HG02943 (cell line): Measurements from ENCODE around the gene SEMA4A.
"Not testable (repeated sequence)": the region's sequence is repeated elsewhere in the genome, so short reads cannot be mapped to it uniquely, and the experiment has no call there.

Experiments
- ATAC-seq: cut with Tn5 transposase; IDR thresholded peaks from one replicate; pipeline ENCODE4 v1.9.1; 2021; ENCODE audit warnings: mild to moderate bottlenecking, low read depth, moderate library complexity; ENCODE audit not compliant: unreplicated experiment

Gene SEMA4A

GRCh38 chr1:156190265-156190664 is 36.9 kb downstream of the SEMA4A start:
- ATAC-seq: not testable (repeated sequence)

- ATAC-seq: no peak
Observed at GRCh38 chr1:156191292-156191964, 38.0 kb downstream of the SEMA4A start.

- no peak for ATAC-seq
Observed at GRCh38 chr1:156193208-156193487, 39.8 kb downstream of the SEMA4A start.

- ATAC-seq: peak; percentile 96
Observed at GRCh38 chr1:156193488-156194299, 40.3 kb downstream of the SEMA4A start, which contains the start of gene SLC25A44. SLC25A44 (plus strand) TSS chr1:156194104; CDS start chr1:156199848, 5,744 bp downstream.

GRCh38 chr1:156194300-156194652 is 40.9 kb downstream of the SEMA4A start:
- no peak for ATAC-seq

DNA sequence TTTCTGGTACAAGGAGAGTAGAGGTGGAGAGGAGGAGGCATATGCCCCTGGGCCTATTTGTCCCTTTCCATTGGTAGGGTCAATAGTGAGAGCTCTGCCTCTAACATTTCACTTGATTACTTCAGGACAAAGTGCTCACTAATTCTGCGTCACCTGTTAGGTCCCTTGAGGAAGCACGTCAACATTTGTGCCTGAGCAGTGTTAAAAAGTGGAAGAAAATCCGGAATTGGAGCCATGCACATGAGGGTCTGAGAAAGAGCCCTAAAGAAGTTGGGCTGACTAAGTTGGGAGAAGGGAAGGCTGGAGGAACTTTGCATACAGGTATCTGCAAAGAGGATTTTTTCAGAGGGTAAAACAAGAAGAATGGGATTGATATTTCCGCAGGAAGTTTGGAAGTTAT is 42.5 kb downstream of the SEMA4A start:
- ATAC-seq: no peak

- ATAC-seq: no peak
Observed at GRCh38 chr1:156196445-156196844, 43.1 kb downstream of the SEMA4A start.

DNA sequence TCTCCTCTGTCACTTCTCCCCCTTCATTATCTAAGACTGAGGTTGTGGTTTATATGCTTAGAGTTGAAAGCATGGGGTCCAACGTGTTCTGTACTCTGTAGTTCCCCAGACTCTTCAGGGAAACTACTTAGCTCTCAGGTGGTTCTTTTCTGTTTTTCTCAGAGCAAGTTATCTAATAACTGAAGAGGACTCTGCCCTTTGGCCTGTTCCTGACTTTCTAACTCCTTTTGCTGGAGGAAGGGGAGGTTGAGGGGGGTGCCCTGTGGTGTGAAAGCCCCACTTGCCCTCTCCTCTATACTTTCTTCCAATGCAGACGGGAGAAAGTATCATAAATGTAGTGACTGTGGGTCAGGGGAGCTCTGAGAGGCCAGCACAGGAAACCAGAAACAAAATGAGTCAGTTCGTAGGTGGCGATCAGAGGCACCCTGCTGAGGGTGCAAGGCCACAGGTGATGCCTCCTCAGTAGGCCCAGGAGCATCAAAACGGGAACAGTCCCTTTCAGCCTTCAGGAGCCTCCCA is 45.5 kb downstream of the SEMA4A start:
- ATAC-seq: no peak

DNA sequence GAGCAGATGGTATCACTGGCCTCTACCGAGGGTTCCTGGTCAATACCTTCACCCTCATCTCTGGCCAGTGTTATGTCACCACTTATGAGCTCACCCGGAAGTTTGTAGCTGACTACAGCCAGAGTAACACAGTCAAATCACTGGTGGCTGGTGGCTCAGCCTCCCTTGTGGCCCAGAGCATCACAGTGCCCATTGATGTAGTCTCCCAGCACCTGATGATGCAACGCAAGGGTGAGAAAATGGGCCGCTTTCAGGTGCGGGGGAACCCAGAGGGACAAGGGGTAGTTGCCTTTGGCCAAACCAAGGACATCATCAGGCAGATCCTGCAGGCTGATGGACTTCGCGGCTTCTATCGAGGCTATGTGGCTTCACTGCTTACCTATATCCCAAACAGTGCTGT is 46.7 kb downstream of the SEMA4A start:
- ATAC-seq: no peak

- no peak for ATAC-seq
Observed at GRCh38 chr1:156203331-156203730, 49.9 kb downstream of the SEMA4A start.

DNA sequence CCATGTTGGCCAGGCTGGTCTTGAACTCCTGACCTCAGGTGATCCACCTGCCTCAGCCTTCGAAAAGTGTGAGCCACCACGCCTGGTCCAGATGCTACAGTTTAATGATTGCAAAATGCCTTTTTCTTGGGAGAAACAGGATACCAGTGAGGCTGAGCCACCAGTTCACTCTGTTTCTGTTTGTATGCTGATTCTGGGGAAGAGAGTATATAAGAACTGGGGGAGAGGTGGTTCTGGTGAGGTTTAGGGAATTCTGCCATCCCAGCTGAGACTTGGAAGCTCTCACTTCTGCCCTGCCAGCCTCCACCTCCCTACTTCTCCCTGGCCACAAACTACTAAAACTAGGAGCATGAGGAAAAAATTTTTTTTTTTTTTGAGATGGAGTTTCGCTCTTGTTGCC is 51.3 kb downstream of the SEMA4A start:
- no peak for ATAC-seq

GRCh38 chr1:156211243-156211642 is 57.9 kb downstream of the SEMA4A start:
- no peak for ATAC-seq

GRCh38 chr1:156212130-156212529 is 58.7 kb downstream of the SEMA4A start:
- no peak for ATAC-seq

- ATAC-seq: peak; percentile 84
Observed at GRCh38 chr1:156212833-156213643, 59.7 kb downstream of the SEMA4A start, which contains the start of gene PMF1. PMF1 (plus strand) TSS chr1:156213007; CDS start chr1:156213016, 9 bp downstream.

GRCh38 chr1:156213644-156213966 is 60.2 kb downstream of the SEMA4A start:
- ATAC-seq: no peak

GRCh38 chr1:156214024-156214748 is 60.8 kb downstream of the SEMA4A start:
- ATAC-seq: no peak

- not testable (repeated sequence) for ATAC-seq
Observed at GRCh38 chr1:156216361-156217086, 63.1 kb downstream of the SEMA4A start.

GRCh38 chr1:156217871-156218270 is 64.5 kb downstream of the SEMA4A start:
- ATAC-seq: no peak

- ATAC-seq: no peak
Observed at GRCh38 chr1:156220226-156220625, 66.8 kb downstream of the SEMA4A start.
